A172 (cell line): ENCODE results near the gene HMGN4. TPM values are rescaled to one million over a fixed set of nuclear protein-coding genes. Genes with fewer than 3 reads are reported as not detected.
A peak's percentile ranks its signal among the peaks of the same experiment; 100 is the strongest.

ENCODE experiments used
- DNase-seq: peaks from one replicate; pipeline ENCODE4 v3.0.0-alpha.2; 2015; ENCODE audit warnings: low spot score
- total RNA-seq: library from RNA; depleted of rRNA; stranded (reverse); fragments of >200 nt; shearing (Covaris generic); gene quantifications from 2 replicates; pipeline ENCODE4 v1.2.3, GENCODE V29; 2014; rRNA removed

Gene HMGN4
- 101 and 106 TPM in 2 replicates for total RNA-seq

DNA sequence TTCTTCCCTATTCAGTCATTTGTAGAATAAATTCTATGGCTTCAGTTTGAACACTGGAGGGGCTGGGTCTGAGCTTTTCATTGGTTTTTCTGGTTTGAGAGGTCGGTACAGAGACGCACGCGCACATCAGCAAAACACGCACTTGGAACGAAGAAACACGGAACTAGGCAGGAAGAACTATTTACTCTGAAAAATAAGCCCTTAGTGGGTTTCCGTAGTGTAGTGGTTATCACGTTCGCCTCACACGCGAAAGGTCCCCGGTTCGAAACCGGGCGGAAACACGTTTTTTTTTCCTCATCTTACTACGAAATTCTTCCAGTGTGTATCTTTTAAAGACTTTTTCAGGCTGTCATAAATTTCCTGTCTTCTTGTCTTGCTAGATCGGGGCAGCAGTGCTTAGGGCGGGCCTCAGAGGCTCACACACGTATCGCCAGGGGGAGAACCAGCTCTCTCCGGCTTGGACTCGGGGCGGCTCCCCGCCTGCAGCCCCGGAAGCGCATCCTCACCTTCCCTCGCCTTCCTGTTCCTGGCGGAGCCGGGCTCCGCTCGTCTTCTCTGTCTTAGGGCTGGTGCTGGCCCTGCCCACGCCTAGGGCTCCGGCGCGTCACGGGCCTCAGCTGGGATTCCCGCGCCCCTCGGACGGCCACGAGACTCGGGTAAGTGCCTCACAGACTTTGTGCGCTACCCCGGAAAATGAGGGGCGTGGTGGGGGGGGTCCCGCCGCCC lies at the start of gene HMGN4:
Gene HMGN4 (plus strand): TSS at position 521 of the 726 bp plus-strand sequence. CDS start 6,841 bp downstream, outside the sequence.
- DNase-seq, result peak; percentile 73

DNA sequence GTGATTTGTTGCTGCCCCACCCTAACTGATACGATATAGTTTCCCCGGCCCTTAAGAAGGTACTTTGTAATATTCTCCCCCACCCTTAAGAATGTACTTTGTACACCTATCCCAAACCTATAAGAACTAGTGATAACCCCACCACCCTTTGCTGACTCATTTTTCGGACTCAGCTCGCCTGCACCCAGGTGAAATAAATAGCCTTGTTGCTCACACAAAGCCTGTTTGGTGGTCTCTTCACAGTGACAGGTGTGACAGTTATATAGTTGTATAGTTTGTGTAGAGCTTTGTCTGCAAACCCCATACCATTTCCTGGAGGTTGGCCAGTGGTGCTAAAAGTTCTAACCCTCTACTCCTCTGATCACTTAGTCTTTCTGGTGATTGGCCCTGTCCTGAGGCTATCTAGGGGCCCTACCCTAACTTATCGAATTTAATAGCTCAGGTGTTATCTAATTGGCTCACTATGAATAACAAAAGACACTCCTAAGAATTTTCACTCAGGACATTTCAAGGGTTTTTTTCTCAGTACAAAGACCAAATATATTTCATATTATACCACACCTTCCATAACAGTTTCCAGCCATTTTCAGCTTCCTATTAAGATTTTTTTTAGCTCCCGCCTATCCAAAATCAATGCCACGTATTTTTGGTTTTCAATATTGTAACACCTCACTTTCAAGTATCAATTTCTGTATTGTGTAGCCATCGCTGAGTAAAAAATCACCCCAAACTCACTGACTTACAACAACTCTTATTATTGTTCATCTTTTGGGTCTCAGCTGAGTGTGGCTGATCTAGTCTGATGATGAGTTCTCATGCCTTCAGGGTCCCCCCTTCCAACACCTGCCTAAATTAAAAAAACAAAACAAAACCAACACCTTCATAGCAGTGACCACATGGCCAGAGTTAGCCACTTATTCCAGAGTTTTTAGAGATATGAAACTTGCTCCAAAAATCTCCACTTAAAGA lies 47.9 kb upstream of the HMGN4 start:
- DNase-seq, result no peak

DNA sequence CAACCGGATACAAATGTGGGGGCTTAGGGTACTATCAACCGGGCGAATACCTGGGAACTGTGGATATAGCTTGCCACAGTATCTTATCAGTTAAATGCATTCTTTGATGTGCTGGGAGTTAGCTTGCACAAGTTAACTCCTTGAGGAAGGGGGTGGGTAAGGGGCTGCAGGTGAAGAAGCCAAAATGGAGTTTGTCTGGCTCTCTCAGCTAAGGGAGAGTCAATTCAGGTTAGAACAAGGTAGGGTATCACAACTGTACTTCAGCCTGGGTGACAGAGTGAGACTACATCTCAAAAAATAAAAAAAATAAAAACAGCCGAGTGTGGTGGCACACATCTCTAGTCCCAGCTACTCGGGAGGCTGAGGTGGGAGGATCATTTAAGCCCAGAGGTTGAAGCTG lies 46.6 kb upstream of the HMGN4 start:
- no peak for DNase-seq

DNA sequence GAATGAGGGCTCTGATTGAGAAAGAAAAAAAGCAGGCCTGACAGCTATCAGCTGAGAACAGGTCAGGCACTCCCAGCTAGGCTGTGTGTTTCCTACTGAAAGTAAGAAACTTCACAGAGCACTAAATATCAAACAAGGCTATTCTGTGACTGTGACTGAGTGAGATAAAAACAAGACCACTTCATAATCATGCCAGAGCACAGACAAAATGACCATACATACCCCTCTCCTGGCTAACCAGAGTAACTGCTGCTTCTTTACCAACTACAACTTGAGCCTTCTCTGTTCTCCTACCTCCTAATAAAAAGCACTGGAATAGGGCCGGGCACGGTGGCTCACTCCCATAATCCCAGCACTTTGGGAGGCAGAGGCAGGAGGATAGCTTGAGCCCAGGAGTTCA lies 44.9 kb upstream of the HMGN4 start:
- peak; percentile 2 for DNase-seq

DNA sequence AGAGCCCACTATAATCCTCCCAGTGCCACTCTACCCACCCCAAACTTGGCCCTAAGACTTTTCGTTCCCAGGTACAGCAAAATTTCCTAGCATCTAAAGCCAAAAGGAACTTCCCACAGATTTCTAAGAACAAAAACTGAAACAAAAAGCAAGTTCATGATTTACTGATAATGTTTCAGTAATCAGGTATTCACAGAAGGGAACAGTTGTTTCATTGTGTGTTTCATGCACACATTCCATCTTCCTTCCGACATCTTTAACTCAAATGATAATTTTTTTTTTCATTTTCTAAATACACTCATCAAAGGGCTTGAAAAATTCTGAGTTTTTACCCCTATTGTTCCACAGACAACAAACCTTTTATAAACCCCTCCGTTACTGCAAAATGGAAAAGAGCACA lies 44.0 kb upstream of the HMGN4 start:
- DNase-seq, result no peak

DNA sequence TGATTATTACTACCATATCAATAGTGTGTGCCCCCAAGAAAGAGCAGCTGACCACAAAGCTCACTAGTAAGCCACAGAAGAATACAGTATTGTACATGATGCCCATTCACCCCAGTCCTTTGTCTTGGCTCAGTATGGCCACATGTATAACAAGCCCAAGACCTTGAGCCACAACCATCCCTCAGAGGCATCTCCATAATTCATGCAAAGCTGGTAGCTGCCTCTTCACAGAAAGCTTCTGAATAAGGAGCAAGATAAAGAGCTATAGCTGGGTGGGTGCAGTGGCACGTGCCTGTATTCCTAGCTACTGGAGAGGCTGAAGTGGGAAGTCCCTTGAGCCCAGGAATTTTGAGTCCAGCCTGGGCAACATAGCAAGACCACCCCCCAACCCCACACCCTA lies 42.9 kb upstream of the HMGN4 start:
- no peak for DNase-seq

DNA sequence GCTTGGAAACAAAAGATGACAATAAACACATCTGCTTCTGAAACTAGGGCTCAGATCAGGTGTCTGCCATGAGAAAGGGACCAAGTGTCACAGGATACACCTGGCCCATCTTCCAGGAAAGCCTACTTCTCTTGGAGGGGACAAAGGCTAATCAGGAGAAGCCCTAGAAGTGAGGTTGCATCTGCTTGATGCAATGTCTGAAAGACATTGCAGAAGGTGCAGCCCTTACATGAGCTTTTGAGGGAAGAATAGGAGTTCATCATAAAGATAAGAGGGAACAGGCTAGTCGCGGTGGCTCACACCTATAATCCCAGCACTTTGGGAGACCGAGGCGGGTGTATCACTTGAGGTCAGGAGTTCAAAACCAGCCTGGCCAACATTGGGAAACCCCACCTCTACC lies 40.6 kb upstream of the HMGN4 start:
- no peak for DNase-seq

DNA sequence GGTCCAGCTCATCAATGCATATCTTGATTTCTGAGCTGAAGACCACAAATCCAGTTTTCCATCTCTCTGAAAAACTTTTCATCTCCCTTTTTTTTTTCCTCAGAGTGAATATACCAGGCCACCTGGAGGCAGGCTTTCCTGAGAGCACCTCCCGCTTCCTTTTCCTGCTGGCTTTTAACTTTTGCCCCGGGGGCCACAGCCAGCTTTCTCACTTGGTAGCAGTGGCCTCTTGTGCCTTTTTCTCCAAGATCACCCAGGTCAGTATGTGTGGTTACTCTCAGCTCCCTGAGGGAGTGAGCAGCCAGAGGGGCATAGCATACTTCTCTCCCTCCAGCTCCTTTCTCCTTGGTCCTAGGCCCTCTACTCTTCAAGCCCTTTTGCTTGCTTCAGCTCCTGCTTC lies 38.1 kb upstream of the HMGN4 start, which contains the start of gene BTN1A1:
Gene BTN1A1 (plus strand): TSS at position 202 of the 400 bp plus-strand sequence. CDS start 984 bp downstream, outside the sequence.
- no peak for DNase-seq

DNA sequence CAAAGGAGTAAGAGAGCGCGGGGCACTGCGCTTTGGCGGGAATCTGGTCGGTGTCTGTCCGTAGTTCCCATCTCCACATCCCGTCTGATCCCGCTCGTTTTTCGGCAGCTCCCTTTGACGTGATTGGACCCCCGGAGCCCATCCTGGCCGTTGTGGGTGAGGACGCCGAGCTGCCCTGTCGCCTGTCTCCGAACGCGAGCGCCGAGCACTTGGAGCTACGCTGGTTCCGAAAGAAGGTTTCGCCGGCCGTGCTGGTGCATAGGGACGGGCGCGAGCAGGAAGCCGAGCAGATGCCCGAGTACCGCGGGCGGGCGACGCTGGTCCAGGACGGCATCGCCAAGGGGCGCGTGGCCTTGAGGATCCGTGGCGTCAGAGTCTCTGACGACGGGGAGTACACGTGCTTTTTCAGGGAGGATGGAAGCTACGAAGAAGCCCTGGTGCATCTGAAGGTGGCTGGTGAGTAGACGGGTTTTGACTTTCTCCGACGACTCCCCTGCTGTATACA lies 36.6 kb upstream of the HMGN4 start:
- DNase-seq, result no peak

DNA sequence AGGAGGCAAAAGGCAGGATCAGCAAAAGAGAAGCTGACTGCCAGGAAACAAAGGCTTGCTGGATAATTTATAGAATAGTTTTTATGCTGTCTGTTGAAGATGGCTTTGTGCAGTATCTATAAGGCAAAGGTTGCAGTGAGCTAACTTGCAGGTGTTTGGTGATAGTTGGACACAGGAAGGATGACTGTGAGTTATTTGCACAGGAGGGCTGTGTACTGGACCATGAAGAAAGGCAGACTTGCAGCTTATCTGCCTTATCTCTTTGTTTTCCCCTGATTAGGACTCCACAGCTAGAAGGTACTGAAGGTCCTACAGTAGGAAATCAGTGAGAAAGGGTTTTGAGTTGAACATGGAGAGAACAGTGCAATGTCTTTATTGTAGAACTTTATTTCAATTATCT lies 36.0 kb upstream of the HMGN4 start:
- no peak for DNase-seq

DNA sequence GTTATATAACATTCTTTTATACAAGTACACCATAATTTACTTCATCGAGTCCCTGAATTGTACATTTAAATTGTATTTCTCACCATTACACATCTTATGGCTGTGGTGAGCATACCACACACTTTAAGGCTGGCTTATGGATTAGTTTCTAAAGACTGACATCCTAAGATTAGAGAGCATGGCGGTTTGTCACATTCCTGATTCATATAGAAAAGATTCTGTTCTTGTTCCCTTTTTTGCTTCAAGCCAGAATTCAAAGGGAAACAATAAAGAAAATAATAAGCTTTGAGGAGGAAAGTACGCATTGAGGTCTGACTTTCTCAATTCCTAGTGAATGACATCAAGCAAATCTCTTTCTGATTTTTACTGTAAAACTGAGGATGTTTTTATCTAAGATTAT lies 35.5 kb upstream of the HMGN4 start:
- no peak for DNase-seq

DNA sequence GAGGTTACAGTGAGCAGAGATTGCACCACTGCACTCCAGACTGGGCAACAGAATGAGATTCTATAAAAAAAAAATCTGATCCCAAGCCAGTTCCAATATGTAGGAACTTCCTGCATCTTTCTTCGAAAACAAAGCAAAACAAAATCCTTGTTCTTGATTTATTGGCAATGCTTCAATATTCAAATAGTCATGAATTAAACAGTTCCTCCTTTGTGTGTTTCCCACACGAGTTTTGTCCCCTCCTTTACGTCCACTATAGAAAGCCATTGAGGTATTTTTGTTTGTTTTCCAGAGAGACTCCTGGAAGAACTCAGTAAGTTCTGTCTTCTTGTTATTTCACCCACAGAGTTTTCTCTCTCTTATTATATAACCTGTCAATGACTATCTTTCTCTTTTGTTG lies 30.5 kb upstream of the HMGN4 start:
- DNase-seq, result no peak

DNA sequence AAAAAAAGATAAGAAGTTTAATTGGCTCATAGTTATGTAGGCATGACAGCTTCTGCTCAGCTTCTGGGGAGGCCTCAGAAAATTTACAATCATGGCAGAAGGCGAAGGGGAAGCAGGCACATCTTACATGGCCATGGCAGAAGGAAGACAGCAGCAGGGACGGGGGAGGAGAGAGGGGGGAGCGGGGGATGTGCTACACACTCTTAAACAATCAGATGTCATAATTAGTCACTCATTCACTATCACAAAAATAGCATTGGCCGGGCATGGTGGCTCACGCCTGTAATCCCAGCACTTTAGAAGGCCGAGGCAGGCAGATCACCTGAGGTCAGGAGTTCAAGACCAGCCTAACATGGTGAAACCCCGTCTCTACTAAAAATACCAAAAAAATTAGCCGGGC lies 27.1 kb upstream of the HMGN4 start:
- peak; percentile 33 for DNase-seq

DNA sequence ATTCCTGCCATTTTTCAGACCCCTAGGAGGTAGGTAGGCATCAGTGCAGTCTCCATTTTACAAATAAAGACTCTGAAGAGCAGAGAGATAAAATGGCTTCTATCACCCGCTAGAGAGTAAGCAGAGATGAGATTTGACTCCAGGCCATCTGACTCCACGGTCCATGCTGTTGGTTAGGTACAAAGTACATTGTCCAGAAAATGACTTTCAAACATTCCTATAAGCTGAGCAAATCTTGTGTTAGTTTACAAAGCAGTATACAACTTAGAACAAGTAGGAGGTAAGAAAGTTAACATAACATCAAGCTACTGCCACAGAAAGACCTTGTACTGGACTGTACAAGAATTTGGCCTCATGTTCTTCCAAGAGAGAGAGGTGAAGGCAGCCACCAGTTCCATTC lies 23.2 kb upstream of the HMGN4 start:
- DNase-seq, result no peak

DNA sequence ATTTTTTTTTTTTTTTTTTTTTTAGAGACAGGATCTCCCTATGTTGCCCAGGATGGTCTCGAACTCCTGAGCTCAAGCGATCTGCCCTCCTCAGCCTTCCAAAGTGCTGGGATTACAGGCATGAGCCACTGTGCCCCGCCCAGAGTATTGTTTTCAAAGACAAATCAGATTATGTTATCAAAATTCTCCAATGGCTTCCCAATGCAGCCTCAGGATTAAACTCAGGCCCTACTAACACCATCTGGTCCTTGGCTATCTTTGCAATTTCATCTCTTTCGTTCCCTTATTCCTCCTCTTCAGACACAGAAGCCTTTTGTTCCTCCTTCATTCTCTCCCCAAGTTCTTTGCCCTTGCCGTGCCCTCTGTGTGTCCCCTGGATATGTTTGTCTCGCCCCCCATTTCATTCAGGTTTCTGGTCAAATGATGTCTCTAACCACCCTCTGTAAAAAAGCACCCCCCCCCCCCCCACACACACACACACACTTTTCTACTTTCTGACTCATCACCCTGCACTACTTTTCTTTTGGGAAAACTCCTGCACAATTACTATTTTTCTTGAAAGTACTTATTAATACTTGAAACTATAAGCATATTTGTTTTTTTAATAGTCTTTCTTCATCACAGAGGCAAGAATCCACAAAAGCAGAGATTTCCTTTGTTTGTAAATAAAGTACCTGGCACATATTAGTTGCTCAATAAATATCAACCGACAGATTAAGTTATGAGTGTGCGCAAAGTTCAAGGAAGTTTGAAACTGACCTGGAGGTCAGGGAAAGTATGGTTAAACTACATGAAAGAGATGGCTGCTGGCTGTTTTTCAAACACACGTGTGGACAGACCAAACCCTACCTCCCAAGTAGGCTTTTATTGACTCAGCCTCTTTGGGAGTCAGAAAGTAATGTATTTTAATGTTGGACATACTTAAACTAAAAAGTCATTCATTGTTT lies 21.4 kb upstream of the HMGN4 start:
- DNase-seq, result no peak

DNA sequence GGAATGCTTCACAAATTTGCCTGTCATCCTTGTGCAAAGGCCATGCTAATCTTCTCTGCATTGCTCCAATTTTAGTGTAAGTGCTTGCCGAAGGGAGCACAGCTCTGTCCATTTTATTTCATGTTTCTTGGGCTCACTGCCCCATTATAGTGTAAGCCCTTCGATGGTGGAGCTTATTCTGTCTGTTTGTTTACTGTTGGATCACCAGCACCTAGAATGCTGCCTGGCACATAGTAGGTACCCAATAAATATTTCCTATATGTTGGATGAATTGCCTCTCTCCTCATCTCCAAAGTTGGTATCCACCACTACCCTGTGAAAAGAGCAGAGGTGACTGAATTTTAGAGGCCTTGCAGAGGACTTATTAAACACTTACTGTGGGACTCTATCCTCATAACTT lies 18.8 kb upstream of the HMGN4 start:
- no peak for DNase-seq

DNA sequence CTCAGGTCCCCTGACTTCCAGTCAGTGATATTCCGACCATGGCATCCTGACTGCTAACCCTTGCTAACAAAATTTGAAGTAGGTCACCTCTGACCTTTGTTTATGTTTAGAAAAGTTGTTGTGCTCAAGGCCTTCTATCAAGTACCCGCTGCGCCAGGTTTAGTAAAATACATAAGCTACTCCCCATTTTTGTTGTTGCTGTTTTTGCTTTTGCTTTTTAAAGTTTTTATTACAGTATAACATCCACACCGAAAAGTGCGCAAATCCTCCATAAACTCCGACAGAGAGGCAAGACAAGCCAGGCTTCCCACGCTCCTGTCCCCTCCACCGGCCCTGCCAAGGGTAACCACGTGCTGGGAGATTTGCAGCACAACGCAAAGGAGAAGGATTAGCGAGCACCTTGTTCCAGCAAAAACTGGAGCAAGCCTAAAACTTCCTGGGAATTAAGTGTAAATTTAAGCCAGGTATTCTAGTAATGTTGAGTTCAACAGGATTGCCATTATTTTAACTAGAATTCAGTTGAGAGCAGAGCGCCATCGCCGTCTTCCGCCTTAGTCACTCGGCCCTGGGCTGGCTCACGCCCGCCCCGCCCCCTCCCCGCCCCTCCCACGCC lies 17.8 kb upstream of the HMGN4 start:
- no peak for DNase-seq

DNA sequence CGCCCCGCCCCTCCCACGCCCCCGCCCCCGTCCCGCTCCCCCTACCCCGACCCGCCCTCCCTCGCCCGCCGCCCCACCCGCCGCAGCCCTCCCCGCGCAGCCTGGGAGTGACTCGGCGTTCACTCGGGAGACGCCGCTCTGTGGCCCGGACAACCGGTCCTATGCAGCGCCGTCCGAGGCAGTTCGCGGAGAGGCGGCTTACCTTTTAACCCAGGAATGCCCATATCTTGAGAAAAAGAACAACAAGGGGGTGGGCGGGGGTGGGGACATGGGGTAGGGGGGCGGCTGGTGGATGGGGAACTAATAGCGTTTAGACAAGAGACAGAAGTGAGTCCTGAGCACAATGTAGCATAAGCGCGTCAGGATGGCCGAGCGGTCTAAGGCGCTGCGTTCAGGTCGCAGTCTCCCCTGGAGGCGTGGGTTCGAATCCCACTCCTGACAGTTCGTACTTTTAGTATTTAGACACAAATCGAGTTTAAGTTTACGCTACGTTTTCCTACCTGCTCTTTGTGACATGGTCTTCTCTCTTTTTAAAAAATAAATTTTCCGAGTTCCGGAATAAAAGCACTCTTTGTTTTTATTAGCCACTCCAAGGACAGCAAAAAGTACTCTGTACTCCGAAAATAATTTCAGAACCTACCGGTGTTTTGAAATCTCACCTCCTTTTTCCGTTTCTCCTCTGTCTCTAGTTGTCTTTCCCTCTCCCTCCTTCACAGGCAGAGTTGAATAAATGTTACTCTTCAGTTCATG lies 17.1 kb upstream of the HMGN4 start:
- DNase-seq, result peak; percentile 73

DNA sequence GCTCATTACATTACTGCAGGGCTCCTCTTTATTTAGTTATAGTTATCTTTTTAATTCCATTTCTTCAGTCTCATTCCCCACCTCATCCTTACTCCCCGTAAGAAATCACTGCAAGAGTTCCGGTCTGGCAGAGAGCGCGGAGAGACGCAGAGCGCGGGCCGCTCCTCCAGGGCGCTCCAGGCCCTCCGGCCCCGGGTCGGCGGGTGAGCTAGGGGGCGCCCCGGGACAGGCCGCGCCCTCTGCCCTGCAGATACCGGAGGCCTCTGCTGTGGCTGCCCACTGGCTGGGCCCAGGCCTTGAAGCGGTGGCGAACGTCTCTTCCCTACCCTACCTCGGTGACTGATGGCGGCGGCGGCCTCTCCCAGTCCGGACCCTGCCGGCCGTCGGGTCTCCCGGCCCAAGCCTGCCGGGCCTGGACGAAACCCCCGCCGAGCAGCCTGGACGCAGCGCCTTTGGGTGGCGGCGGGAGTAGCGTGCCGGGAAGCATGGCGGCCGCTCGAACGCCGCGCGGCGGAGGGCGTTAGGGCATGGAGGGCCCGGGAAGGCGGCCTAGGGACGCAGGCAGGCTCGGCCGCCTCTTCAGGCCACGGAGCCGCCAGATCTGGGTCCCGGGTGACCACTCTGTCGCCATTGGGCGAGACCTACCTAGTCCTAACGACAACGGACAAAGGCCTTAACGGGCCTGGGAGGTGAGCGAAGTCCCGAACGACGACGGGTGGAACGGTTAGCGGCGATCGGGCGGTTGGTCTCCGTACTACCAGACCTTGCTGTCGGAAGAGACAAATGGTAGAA lies 16.4 kb upstream of the HMGN4 start:
- DNase-seq, result peak; percentile 8
